ENCODE data around the gene HERC2.
"Not testable (repeated sequence)": the region's sequence is repeated elsewhere in the genome, so short reads cannot be mapped to it uniquely, and the experiment has no call there.

The HERC2 gene

DNA sequence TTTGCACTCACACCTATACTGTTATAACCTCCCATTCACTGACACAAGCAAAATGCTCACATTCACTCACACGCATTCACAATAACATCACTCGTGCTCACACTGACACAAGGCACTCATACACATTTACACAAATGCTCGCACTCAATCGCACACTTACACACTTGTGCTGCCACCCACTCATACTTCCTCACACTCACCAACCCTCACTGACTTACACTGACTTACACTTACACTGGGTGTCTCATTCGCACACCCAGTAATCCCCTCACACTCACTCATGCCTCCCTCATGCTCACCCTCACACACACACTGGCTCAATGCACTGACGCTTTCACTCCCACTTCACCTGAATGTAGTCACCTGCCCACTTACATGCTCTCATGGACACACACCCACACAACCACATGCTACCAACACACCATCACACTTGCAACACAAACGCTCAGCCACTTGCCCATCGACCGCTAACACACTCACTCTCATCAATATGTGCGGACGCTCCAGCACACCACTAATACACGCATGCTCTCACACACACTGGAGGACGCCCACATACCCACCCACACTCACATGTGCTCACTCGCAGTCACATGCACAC, 104.9 kb downstream of the HERC2 start:
- not testable (repeated sequence) for DNase-seq

DNA sequence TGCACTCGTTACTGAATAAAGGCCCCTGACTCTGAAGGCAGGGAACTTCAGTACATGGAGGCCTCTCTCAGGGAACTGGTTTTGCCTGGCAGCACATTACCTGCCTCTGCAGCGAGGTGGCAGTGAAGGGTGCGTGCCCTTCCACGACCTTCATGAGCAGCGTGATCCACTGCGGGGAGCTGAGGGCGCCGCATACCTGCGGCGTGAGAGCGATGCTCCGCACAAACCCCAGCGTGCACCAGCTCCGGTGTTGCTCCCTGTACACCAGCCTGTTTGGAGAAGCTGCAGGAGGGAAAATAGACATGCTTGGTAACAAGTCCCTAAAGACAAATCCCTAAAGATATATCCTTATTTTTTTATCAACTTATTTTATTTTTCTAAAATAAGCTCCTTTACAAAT, 106.5 kb downstream of the HERC2 start:
- DNase-seq: not testable (repeated sequence)

DNA sequence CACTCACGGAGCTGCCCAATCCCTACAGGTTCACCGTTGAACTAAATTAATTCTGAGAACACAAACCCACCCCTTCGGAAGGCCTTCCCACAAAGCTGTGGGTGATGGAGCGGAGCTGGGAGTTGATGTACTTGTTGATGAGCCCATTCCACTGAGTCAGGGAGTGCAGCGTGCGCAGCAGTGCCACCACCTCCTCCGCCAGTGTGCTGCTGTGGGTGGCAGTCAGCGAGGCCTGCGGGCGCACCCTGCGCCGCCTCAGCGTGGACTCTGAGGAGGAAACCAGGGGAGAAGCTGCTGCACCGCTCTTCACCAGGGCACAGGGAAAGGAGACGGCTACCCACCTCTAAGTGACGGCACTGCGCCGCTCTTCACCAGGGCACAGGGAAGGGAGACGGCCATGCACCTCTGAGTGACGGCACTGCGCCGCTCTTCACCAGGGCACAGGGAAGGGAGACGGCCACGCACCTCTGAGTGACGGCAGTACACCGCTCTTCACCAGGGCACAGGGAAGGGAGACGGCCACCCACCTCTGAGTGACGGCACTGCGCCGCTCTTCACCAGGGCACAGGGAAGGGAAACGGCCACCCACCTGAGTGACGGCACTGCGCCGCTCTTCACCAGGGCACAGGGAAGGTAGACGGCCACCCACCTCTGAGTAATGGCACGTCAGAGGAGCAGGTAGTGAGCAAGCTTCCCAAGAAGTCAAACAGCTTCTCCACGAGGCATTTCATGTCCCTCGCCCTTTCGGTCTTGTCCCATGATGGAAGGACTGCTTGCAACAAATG, 107.8 kb downstream of the HERC2 start:
- not testable (repeated sequence) for DNase-seq

DNA sequence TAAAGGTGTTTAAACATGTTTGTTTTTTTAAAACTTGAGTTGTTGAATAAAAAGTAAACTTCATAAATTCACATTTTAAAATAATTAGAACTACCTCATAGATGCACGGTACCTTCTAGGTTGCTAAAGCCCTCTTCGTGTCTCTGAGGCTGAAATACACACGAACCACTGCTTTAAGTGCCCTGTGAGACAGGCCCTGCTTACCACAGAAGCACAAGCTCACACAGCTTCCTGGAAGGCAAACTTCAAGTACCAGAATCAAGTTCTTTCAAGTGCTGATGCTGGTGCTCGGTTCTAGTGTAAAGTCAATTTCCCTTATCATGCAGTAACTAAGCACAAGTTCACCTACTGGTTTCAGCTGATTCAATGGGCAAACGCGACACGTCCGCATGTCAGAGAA, 108.6 kb downstream of the HERC2 start:
- not testable (repeated sequence) for DNase-seq

DNA sequence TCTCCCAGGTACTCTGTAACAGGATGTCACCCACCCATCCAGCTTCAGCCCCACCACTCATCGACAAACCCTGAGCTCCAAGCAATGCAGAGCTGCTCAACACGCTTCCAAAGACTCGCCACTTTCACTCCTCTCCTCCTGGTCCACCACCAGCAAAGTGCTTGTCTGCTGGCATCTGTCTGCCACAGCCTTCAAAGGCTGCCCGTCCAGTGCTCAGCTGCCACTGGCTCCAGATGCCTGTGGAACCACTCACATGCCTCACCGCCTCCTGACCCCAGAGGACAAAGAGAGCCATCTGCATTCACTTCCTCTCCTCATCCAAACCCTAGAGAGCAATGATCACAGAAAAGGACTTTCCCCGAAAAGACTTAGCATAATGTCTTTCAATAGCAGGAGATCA, 113.4 kb downstream of the HERC2 start:
- no peak for DNase-seq

DNA sequence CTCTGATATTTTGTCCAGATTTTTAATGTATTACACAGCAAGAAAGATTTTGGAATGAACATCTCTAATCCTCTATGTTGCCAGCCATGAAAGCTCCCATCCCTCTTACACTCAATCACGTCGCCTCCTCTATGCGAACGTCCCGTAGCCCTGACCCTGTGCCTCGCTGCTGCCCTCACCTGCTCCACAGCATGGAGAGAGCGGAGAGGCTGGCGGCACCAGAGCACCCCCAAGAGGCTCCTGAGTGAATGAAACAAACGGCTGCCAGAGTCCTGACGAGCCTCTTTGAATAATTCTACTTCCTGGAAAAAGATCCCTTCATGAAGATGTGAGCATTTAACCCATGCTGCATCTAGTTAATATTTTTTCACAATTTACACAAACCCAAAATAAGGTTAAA, 116.3 kb downstream of the HERC2 start:
- DNase-seq: not testable (repeated sequence)

DNA sequence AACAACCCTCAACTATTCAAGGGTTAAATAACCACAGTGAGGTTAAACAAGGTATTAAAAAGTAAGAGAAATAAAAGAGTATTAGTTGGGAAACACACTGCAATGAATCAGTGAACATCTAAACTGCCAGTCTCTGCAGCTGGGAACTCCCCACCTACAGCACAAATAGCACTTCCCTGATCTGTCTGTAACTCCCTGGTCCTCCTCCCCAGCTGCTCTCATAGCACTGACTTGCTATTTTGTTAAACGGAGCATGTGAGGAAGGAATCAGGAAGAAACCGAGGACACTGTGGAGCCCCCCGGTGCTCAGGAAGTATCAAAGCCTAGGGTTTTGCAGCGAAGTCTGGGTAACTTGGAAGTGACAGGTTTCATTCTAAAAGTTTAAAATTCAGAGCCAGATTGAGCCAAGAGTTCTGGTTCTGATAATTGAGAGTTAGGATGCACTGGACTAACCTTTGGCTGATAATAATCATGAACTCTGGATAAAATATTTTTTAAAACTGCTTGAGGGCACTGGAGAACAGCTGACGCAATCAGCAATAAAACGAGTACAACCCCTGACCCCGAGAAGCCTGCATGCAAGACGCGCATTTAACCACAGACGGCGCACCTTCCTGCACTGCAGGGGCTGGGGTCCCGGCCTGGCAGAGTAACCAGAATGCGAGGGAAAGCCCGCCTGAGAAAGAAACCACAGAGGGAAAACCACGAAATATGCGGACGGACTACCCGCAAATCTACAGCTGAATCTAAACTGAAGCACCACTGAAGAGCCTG, 118.7 kb downstream of the HERC2 start:
- not testable (repeated sequence) for DNase-seq

DNA sequence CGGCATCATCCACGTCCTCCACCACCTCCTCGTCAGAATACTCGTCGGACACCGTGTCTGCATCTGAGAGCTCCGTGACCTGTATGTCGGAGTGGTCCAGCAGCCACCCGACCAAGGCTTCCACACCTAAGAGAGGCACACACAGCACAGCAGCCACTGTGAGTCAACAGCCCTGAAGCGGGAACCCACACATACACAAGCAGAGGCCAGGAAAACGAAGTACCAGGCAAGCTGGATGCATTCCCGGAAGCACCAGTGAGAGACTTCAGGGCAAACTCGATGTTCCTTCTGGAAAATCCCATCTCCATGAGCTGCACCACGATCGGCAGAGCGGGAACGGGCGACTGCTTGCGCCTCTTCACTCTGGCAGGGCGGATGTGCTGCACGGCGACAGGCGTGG, 119.9 kb downstream of the HERC2 start:
- DNase-seq: not testable (repeated sequence)

DNA sequence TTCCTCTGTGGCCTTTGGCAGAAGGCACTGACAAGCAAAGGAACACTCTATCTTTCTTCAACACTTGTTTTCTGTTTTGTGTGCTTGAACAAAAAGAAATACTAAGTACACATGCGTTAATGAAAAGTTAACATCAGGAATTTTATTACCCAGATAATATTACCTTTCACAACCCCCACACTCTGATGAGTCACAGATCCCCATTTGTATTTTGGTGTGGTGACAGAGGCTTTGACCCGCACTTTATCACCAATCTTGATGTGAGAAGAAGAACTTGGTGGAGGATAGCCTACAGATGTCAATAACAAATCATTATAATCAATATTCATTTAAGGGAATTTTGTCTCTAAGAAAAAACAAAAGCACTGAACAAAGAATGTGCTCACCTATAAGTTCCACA, 123.8 kb downstream of the HERC2 start:
- not testable (repeated sequence) for DNase-seq

DNA sequence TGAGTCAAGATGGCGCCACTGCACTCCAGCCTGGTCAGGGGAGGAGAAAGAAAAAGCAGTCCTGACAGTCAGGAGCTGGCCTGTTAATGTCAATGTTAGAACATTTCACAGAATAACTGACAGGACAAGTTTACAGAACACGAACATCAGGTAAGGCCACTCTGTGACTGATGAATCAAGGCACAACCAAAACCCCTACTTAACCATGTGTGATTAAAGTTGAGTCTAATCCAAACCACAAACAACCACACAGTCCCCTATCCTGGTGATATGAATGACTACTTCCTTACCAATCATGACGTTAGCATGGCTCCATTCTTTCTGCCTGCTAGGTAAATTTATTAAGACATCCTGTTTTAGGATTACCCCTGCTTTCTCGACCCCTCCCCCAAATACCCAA, 124.3 kb downstream of the HERC2 start:
- not testable (repeated sequence) for DNase-seq

DNA sequence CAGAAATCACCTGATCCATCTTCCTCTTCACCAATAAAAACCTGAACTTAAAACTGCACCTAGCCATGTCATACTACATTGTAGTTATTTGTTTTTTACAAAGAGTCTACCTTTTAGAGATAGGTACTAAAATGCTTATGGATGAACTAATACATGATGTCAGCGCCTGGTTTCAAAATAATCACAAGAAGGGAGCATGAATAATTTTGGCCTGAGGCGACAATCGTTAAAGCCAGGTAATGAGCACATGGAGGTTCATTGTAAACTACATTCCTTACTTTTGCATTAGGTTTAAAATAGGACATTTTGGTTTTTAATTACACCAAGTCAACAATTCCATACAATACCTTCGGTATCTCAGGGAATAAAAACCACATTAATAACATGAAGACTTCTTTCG, 125.4 kb downstream of the HERC2 start:
- not testable (repeated sequence) for DNase-seq

DNA sequence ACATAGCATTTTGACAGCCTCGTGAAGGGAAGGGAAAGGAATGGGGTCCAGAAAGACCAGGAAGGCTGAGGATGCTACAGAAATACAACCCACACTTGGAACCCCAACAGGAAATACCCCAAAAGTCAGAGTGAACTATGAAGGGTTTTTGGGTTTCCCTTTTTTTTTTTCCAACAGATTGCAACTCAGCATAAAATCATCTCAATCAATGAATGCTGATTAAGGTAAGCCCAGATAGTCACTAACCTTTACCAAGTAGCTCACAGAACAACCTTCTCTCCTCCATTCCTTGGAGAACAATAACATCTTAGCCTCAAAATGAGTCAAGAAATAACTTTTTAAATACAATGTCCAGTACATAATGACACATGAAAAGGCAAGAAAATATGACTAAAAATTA, 129.2 kb downstream of the HERC2 start:
- no peak for DNase-seq

DNA sequence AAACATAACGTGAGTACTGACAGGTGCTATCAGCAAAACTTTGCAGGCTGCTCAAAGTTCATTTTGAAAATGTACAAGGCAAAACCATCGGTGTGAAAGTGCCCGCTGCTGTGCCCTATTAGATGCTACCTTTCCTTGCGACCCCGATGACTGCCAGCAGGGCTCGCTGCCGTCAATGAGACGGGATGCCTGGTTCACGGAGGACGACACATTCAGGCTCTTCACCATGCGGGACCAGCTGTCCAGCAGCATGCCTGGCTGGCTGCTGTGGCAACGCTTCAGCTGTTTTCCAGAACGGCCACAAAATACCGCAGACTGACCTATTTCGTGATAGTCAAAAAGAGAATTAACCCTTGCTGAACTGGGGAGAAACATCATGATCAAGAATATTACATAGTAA, 130.1 kb downstream of the HERC2 start:
- no peak for DNase-seq

DNA sequence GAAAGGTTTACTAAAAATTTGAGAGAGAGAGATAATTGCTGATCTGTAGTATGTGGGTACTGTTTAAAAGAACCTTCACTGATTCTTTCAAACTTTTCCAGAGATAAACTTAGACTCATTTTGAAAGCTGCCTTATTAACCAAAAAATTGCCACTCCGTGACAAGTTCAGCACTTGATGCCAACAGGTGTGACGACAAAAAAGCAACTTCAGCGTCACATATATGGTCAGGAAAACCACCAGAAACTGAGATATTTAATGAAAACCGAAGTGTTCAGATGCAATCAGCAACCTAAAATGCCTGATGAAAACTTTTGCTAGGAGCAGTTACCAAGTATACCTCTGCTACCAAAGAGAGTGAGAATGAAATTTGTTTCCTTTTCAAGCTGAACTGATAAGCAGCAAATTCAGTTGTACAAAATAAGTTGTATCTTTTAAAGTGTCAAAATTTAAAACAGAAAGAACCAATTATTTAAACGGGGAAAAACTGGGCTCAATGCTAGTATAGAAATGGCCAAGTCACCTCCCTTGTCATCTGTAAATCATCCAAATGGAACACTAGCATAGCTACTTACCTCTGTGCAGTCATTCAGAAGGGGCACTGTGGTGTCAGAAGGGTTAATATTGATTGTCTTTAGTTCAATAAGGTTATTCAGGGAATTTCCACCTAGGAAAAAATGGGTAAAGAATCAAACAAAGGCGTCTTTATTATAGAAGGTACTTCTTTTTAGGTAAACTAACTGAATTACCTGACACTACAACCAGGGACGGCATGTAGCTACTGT, 131.4 kb downstream of the HERC2 start:
- DNase-seq: no peak

DNA sequence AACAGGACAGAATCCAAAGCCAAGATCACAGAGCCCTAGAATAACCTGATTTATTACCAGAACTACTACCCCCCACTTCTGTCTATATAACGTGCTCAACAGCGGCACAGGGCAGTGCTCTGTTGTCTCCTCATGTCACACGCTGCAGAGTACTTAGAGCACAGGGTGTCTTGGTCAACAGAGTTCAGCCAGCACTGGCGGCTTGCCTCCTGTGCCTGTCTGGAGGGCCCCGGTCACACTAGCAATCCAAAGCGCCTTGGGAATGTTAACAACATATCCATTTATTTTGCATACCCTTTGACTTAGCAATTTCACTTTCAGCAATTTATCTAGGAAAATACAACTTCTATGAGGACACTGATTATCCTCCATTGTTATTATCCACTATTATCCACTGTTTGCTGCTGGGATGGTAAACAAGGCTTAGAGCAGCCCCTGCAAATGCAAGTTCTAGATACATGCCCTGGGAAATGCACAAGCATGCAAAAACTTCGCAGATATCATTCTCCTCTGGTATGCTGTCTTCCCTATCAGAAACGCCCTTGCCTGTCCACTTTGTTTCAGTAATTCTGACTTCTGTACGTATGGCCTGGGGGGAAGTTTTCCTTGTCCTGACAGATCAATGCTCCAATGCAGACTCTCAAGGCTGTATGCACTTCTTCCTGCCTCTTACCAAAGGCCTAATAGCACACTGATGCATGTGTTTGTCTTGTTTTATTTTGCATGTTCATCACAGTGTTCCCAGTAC, 136.7 kb downstream of the HERC2 start:
- DNase-seq: no peak

DNA sequence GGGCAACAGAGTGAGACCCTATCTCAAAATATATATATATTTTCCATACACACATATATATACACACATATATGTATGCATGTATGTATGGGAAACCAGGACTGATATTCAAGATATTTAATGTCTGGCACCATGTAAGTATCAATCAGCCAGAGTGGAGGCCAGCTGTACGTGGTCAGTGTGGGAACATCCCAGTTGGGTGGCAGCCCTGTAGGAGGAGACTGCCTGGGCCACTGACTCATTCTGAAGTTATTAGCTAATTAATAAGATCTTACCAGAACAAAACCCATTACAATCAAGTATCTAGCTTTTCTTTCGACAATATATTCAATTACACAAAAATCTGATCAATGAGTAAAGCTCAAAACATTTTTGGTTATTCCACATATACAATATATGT, 137.8 kb downstream of the HERC2 start:
- no peak for DNase-seq

DNA sequence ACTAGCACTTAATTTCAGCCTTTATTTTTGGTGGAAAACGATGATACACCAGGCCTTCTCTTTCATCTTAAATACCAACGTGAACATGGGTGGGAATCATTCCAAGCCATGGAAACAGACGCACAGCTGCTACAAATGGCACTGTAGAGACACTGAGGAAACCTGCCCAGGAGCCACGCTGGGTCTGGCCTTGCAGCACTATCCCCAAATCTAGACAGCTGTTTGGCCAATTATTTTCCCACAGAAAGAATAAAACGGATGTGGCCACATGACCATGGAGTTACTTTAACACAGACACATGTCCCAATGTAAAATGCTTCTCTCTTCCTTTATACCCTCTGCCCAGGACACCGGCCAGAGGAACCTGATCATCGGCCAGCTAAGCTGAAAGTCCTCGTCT, 139.2 kb downstream of the HERC2 start:
- no peak for DNase-seq

DNA sequence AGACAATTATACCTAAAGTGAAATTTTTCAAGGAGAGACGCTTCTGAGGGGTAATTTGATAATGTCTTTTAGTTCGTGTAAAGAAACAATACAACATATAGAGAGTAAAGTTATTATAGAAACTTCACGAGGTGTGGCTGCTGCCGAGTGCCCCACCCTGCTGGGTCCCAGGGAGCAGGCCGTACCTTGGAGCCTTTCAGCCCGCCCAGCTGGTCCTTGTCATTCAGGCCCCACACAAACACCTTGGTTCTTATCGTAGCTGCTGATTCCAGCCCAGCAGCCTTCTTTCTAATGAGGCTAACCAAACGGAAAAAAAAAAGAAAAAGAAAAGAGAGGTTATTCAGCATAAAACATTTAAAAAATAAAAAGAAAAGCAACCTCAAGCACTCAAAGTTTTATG, 139.8 kb downstream of the HERC2 start:
- DNase-seq: no peak

DNA sequence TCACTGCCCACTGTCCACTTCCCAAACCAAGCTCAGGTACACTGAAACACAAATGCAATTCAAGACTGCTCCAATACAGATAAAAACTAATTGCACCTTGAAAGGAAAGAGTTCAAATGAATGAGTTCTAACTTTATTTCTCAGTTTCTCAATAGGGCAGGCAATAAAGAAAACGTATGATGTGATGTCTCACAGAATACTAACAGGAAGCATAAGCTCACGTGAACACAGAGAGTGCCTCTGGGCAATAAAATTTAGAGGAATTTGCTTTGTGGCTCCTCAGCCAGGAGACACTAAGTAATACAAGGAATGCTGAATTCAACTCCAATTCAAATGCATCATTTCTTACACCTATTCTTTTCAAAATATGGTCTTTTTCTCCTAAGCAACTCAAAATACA, 140.6 kb downstream of the HERC2 start:
- DNase-seq: no peak

DNA sequence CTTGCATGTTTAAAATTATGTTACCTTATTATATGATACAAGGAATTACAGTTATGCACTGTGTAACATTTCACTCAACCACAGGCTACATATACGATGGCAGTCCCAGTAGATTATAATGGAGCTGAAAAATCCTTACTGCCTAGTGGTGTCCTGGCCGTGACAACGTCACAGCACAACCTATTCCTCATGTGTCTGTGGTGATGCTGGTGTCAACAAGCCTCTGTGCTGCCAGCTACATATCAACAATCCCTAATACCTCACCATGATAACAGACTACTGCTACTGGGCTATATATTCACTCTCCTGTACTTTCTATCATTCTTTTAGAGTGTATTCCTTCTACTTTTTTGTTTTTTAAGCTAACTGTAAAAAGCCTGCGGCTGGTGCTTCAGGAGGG, 142.7 kb downstream of the HERC2 start:
- DNase-seq: no peak

DNA sequence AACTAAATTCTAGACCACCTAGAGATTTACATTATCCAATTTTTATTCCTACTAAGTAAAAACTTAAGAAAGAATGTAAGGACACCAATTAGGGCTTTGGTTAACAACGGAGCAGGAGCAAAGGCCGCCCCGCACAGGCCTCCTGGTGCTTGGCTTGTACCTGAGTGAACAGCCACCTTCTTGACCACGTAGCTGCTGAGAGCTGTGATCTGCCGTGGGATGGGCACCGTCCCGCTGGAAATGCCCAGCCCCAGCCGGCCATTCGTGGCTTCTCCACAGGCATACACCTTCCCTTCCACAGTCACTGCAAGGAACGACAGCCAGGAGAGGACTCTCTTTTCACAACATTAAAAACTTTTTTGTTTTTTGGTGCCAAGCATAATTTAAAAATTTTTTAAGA, 143.3 kb downstream of the HERC2 start:
- DNase-seq: no peak

DNA sequence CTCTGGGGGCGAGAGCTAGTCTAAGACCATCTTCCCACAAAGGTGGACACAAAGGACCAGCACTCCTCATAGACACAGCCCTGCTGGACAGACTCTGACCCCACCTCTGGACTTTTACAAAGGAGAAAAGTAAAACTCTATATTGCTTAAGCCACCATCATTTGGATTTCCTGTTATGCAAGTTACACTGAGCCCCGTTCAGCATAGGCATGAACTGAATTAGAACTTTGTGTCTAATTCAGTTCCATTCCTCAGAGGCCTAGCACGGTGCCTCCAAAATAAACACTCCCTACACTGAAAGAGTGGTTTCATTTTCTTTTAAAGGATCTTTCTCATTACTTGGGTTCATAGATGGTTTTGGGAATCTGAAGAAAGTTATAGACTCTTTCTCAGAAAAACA, 143.7 kb downstream of the HERC2 start:
- DNase-seq: no peak
